Neural progenitor cell (in vitro differentiated cells): ENCODE data around the gene UBE3C. TPM values are rescaled to one million over a fixed set of nuclear protein-coding genes. Genes with fewer than 3 reads are reported as not detected.
"Not testable (repeated sequence)": the region's sequence is repeated elsewhere in the genome, so short reads cannot be mapped to it uniquely, and the experiment has no call there.

Experiments
- DNase-seq: peaks from one replicate; pipeline ENCODE4 v3.0.0-alpha.2; 2016; ENCODE audit warnings: low spot score
- H2AFZ ChIP-seq: fragments of 200-600 bp; sonication (generic); replicated peaks from 2 replicates; pipeline ENCODE4 v1.6.1; 2016; ENCODE audit warnings: antibody characterized with exemption
- H3F3A ChIP-seq: fragments of 200-600 bp; sonication (generic); 2 replicates; pipeline ENCODE4 v1.6.1; 2016; ENCODE audit warnings: antibody characterized with exemption, low read depth
- H3K27ac ChIP-seq: fragments of 200-600 bp; sonication (generic); 2 replicates; pipeline ENCODE4 v1.5.1; 2016; ENCODE audit warnings: mild to moderate bottlenecking
- H3K27me3 ChIP-seq: fragments of 200-600 bp; sonication (generic); 2 replicates; pipeline ENCODE4 v1.6.1; 2016; ENCODE audit warnings: mild to moderate bottlenecking, moderate library complexity
- H3K36me3 ChIP-seq: fragments of 200-600 bp; sonication (generic); 2 replicates; pipeline ENCODE4 v1.5.1; 2016
- H3K4me1 ChIP-seq: fragments of 200-600 bp; sonication (generic); 2 replicates; pipeline ENCODE4 v1.6.1; 2016; ENCODE audit warnings: mixed run types
- H3K4me2 ChIP-seq: fragments of 200-600 bp; sonication (generic); 2 replicates; pipeline ENCODE4 v1.6.1; 2016
- H3K4me3 ChIP-seq: fragments of 200-600 bp; sonication (generic); 2 replicates; pipeline ENCODE4 v1.5.1; 2016
- H3K79me2 ChIP-seq: fragments of 200-600 bp; sonication (generic); 2 replicates; pipeline ENCODE4 v1.6.1; 2016; ENCODE audit warnings: low read depth
- H3K9ac ChIP-seq: fragments of 200-600 bp; sonication (generic); 2 replicates; pipeline ENCODE4 v1.6.1; 2016
- H3K9me3 ChIP-seq: fragments of 200-600 bp; sonication (generic); 2 replicates; pipeline ENCODE4 v1.5.1; 2016; ENCODE audit warnings: low read depth
- H4K20me1 ChIP-seq: fragments of 200-600 bp; sonication (generic); 2 replicates; pipeline ENCODE4 v1.6.1; 2016; ENCODE audit warnings: low read depth
- H3K27ac Mint-ChIP-seq: 3 replicates; pipeline ENCODE4 v1.8.0; 2021; ENCODE audit warnings: mixed read lengths
- H3K27me3 Mint-ChIP-seq: 2 replicates; pipeline ENCODE4 v1.8.0; 2022; ENCODE audit warnings: low read depth, mild to moderate bottlenecking, inconsistent platforms, moderate library complexity, mixed read lengths; ENCODE audit not compliant: insufficient read depth
- H3K36me3 Mint-ChIP-seq: 3 replicates; pipeline ENCODE4 v1.8.0; 2021; ENCODE audit warnings: mixed read lengths
- H3K4me1 Mint-ChIP-seq: 3 replicates; pipeline ENCODE4 v1.8.0; 2021; ENCODE audit warnings: mixed read lengths
- H3K4me3 Mint-ChIP-seq: 3 replicates; pipeline ENCODE4 v1.8.0; 2021; ENCODE audit warnings: mild to moderate bottlenecking, moderate library complexity, mixed read lengths
- H3K9me3 Mint-ChIP-seq: 3 replicates; pipeline ENCODE4 v1.8.0; 2020; ENCODE audit warnings: mixed read lengths
- EZH2 ChIP-seq: fragments of 200-600 bp; sonication (generic); IDR thresholded peaks from 2 replicates; pipeline ENCODE4 v1.6.1; 2017; ENCODE audit warnings: antibody characterized with exemption, mild to moderate bottlenecking, moderate library complexity
- EZH2phosphoT487 ChIP-seq: fragments of 200-600 bp; sonication (generic); IDR thresholded peaks from 2 replicates; pipeline ENCODE4 v1.6.1; 2017; ENCODE audit warnings: antibody characterized with exemption
- total RNA-seq: library from RNA; depleted of rRNA; stranded (reverse); fragments of >200 nt; gene quantifications from 2 replicates; pipeline ENCODE4 v1.2.3, GENCODE V29; 2015; ENCODE audit warnings: low replicate concordance
- TF ChIP-seq, protein P1 (sequence below): fragments of 200-600 bp; sonication (generic); IDR thresholded peaks from 2 replicates; pipeline ENCODE4 v1.5.1; 2017; ENCODE audit warnings: antibody characterized with exemption, mild to moderate bottlenecking

The UBE3C gene
- total RNA-seq, 1 donor from 2014 or later, result 65.9 TPM

DNA sequence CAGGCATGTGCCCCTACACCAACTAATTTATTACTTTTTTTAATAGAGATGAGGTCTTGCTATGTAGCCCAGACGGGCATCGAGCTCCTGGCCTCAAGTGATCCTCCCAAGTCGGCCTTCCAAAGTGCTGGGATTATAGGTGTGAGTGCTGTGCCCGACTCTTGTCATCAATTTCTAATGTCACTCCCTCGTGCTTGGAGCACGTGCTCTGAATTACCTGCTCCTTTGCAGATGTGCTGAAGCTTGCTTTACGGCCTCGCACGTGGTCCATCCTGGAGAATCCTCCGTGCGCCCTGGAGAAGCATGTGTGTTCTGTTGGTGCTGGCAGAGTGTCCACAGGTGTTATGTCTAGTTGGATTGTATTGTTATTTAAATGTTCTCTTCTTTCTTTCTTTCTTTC is 11.8 kb upstream of the UBE3C start:
- peaks cover 10% of the 10 kb centered on the region for H3K4me1 ChIP-seq
- no peak overlapping the region for H2AFZ ChIP-seq
- H4K20me1 ChIP-seq, result no peaks in the 10 kb centered on the region
- H3K9ac ChIP-seq, result no peak overlapping the region
- H3F3A ChIP-seq, result no peaks in the 10 kb centered on the region
- no peaks in the 10 kb centered on the region for H3K79me2 ChIP-seq
- H3K4me1 Mint-ChIP-seq, result peaks cover 7% of the 10 kb centered on the region
- no peak overlapping the region for H3K27ac ChIP-seq
- H3K9me3 Mint-ChIP-seq, result no peaks in the 10 kb centered on the region
- TF ChIP-seq, protein P1, sequence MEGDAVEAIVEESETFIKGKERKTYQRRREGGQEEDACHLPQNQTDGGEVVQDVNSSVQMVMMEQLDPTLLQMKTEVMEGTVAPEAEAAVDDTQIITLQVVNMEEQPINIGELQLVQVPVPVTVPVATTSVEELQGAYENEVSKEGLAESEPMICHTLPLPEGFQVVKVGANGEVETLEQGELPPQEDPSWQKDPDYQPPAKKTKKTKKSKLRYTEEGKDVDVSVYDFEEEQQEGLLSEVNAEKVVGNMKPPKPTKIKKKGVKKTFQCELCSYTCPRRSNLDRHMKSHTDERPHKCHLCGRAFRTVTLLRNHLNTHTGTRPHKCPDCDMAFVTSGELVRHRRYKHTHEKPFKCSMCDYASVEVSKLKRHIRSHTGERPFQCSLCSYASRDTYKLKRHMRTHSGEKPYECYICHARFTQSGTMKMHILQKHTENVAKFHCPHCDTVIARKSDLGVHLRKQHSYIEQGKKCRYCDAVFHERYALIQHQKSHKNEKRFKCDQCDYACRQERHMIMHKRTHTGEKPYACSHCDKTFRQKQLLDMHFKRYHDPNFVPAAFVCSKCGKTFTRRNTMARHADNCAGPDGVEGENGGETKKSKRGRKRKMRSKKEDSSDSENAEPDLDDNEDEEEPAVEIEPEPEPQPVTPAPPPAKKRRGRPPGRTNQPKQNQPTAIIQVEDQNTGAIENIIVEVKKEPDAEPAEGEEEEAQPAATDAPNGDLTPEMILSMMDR, result no peak
- TF ChIP-seq EZH2 (no peak), EZH2phosphoT487 (no peak)
- no peak for DNase-seq
- no peaks in the 10 kb centered on the region for H3K36me3 Mint-ChIP-seq
- no peak overlapping the region for H3K27ac Mint-ChIP-seq
- H3K9me3 ChIP-seq, result no peaks in the 10 kb centered on the region
- H3K36me3 ChIP-seq, result no peaks in the 10 kb centered on the region
- no peak overlapping the region for H3K4me3 ChIP-seq
- no peak overlapping the region for H3K4me3 Mint-ChIP-seq
- H3K27me3 Mint-ChIP-seq, result peaks cover 10% of the 10 kb centered on the region
- peaks cover 25% of the 10 kb centered on the region for H3K27me3 ChIP-seq
- H3K4me2 ChIP-seq, result no peak overlapping the region

DNA sequence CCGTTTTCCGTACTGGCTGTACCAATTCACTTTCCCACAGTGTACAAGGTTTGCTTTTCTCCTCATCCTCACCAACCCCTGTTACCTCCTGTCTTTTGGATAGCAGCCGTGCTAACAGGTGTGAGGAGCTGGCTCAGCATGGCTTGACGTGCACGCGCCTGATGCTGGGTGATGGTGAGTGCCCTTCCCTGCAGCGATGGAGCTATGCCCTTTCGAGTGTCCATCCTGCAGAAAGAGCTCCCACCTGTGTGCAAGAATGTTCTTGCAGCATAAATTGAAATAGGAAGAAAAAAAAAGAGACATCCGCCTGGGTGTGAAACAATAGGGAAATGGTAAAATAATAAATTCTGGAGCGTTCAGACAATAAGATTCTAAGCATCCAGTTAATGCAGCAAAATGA is 9.5 kb upstream of the UBE3C start:
- Histone ChIP-seq H3K4me1 (no peaks in the 10 kb centered on the region), H3K27me3 (peaks cover 25% of the 10 kb centered on the region), H3K27ac (no peak overlapping the region), H3K9ac (no peak overlapping the region), H3K79me2 (no peaks in the 10 kb centered on the region), H4K20me1 (no peaks in the 10 kb centered on the region), H3K9me3 (no peaks in the 10 kb centered on the region), H3K4me2 (no peak overlapping the region), H3K36me3 (no peaks in the 10 kb centered on the region), H2AFZ (no peak overlapping the region), H3K4me3 (no peak overlapping the region), H3F3A (no peaks in the 10 kb centered on the region)
- Mint-ChIP-seq H3K4me1 (no peaks in the 10 kb centered on the region), H3K27ac (no peak overlapping the region), H3K4me3 (no peak overlapping the region), H3K27me3 (peaks cover 14% of the 10 kb centered on the region), H3K36me3 (no peaks in the 10 kb centered on the region), H3K9me3 (no peaks in the 10 kb centered on the region)
- DNase-seq, result no peak
- TF ChIP-seq EZH2 (no peak), EZH2phosphoT487 (no peak)
- TF ChIP-seq, protein P1, result no peak

DNA sequence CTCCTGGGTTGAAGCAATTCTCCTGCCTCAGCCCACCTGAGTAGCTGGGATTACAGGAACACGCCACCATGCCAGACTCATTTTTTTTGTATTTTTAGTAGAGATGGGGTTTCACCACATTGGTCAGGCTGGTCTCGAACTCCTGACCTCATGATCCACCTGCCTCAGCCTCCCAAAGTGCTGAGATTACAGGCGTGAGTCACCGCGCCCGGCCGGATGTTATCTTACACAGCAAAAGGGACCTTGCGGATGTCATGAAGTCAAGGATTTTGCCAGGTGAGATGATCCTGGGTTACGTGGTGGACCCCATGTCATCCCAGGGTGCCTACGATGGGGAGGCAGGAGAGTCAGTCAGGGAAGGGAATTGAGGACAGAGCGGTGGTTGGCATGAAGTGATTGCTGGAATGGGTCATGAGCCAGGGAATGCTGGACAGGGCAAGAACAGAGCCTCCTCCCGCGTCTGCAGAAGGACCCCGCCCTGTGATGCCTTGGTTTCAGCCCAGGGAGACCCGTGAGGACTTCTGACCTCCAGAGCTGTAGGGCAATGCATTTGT is 8.7 kb upstream of the UBE3C start:
- TF ChIP-seq EZH2phosphoT487 (no peak), EZH2 (no peak)
- TF ChIP-seq, protein P1, result no peak
- Mint-ChIP-seq H3K36me3 (no peaks in the 10 kb centered on the region), H3K4me1 (no peaks in the 10 kb centered on the region), H3K27ac (no peak overlapping the region), H3K27me3 (peaks cover 14% of the 10 kb centered on the region), H3K9me3 (no peaks in the 10 kb centered on the region), H3K4me3 (peak overlapping the region; percentile 52)
- no peak overlapping the region for H3K9ac ChIP-seq
- H4K20me1 ChIP-seq, result no peaks in the 10 kb centered on the region
- no peak overlapping the region for H3K4me2 ChIP-seq
- H3K79me2 ChIP-seq, result no peaks in the 10 kb centered on the region
- no peaks in the 10 kb centered on the region for H3K36me3 ChIP-seq
- H3K27ac ChIP-seq, result no peak overlapping the region
- H3F3A ChIP-seq, result no peaks in the 10 kb centered on the region
- DNase-seq, result no peak
- no peaks in the 10 kb centered on the region for H3K9me3 ChIP-seq
- H3K27me3 ChIP-seq, result peaks cover 25% of the 10 kb centered on the region
- H3K4me3 ChIP-seq, result no peak overlapping the region
- H3K4me1 ChIP-seq, result no peaks in the 10 kb centered on the region
- no peak overlapping the region for H2AFZ ChIP-seq

- not testable (repeated sequence) for H3K9ac ChIP-seq, H3K79me2 ChIP-seq, H3K27ac ChIP-seq, H2AFZ ChIP-seq, H3K4me3 ChIP-seq, H3K36me3 ChIP-seq, H3K36me3 Mint-ChIP-seq, H3K4me2 ChIP-seq, H4K20me1 ChIP-seq, H3K9me3 Mint-ChIP-seq, DNase-seq, H3F3A ChIP-seq, H3K4me3 Mint-ChIP-seq, H3K9me3 ChIP-seq, H3K4me1 Mint-ChIP-seq, H3K27ac Mint-ChIP-seq, H3K4me1 ChIP-seq
- peaks cover 25% of the 10 kb centered on the region for H3K27me3 ChIP-seq
- peaks cover 14% of the 10 kb centered on the region for H3K27me3 Mint-ChIP-seq
Observed at GRCh38 chr7:157130849-157131248, 7.9 kb upstream of the UBE3C start.
